IPS-20b (cell line): ENCODE measurements around the gene MYCN.
"Not testable (repeated sequence)": the region's sequence is repeated elsewhere in the genome, so short reads cannot be mapped to it uniquely, and the experiment has no call there.

Source experiments
- H3K27ac ChIP-seq: one replicate; pipeline ENCODE4 v1.5.1; 2013; ENCODE audit warnings: low read length
- H3K27me3 ChIP-seq: 2 replicates; pipeline ENCODE4 v1.6.1; 2013; ENCODE audit warnings: mild to moderate bottlenecking, low read length, inconsistent platforms; ENCODE audit not compliant: insufficient read depth
- H3K36me3 ChIP-seq: 2 replicates; pipeline ENCODE4 v1.6.1; 2013; ENCODE audit warnings: low read depth, mild to moderate bottlenecking, inconsistent platforms, low read length, moderate library complexity; ENCODE audit not compliant: insufficient read depth
- H3K4me1 ChIP-seq: 2 replicates; pipeline ENCODE4 v1.6.1; 2013; ENCODE audit warnings: mild to moderate bottlenecking, control low read depth, inconsistent platforms, low read length, moderate library complexity; ENCODE audit not compliant: insufficient read depth
- H3K4me3 ChIP-seq: 2 replicates; pipeline ENCODE4 v1.5.1; 2013; ENCODE audit warnings: mild to moderate bottlenecking, low read length, inconsistent platforms
- H3K9ac ChIP-seq: 2 replicates; pipeline ENCODE4 v1.6.1; 2013; ENCODE audit warnings: low read depth, mild to moderate bottlenecking, inconsistent platforms, low read length, moderate library complexity
- H3K9me3 ChIP-seq: 2 replicates; pipeline ENCODE4 v1.6.1; 2013; ENCODE audit warnings: mild to moderate bottlenecking, low read depth, low read length, inconsistent platforms; ENCODE audit not compliant: insufficient read depth

The MYCN gene

GRCh38 chr2:15899751-15900493, 40.4 kb upstream of the MYCN start:
- Histone ChIP-seq H3K27ac (no peak overlapping the region), H3K9me3 (peaks cover 9% of the 10 kb centered on the region), H3K9ac (no peak overlapping the region), H3K4me3 (no peak overlapping the region), H3K27me3 (no peaks in the 10 kb centered on the region), H3K36me3 (no peaks in the 10 kb centered on the region), H3K4me1 (peaks cover 9% of the 10 kb centered on the region; the same call in 1 of the 2 replicates)

- H3K36me3 ChIP-seq, result no peaks in the 10 kb centered on the region
- peaks cover 9% of the 10 kb centered on the region for H3K9me3 ChIP-seq
- H3K4me1 ChIP-seq, result peaks cover 2% of the 10 kb centered on the region; the same call in 1 of the 2 replicates
- no peaks in the 10 kb centered on the region for H3K27me3 ChIP-seq
- no peak overlapping the region for H3K9ac ChIP-seq
- no peak overlapping the region for H3K27ac ChIP-seq
- no peak overlapping the region for H3K4me3 ChIP-seq
Measured at GRCh38 chr2:15901095-15901807, 39.1 kb upstream of the MYCN start.

- Histone ChIP-seq H3K4me1 (no peaks in the 10 kb centered on the region), H3K27ac (no peak overlapping the region), H3K9me3 (peaks cover 9% of the 10 kb centered on the region), H3K36me3 (no peaks in the 10 kb centered on the region), H3K9ac (no peak overlapping the region), H3K27me3 (no peaks in the 10 kb centered on the region), H3K4me3 (no peak overlapping the region)
Measured at GRCh38 chr2:15901808-15902130, 38.6 kb upstream of the MYCN start.

GRCh38 chr2:15903910-15904309, 36.4 kb upstream of the MYCN start:
- H3K36me3 ChIP-seq, H3K9me3 ChIP-seq, H3K4me3 ChIP-seq, H3K9ac ChIP-seq, H3K4me1 ChIP-seq, H3K27ac ChIP-seq, H3K27me3 ChIP-seq: not testable (repeated sequence)

GRCh38 chr2:15905267-15905645, 35.1 kb upstream of the MYCN start:
- Histone ChIP-seq H3K9ac (no peak overlapping the region), H3K36me3 (no peaks in the 10 kb centered on the region), H3K27ac (no peak overlapping the region), H3K4me1 (no peaks in the 10 kb centered on the region), H3K27me3 (no peaks in the 10 kb centered on the region), H3K4me3 (no peak overlapping the region), H3K9me3 (peaks cover 2% of the 10 kb centered on the region; the same call in 1 of the 2 replicates)

GRCh38 chr2:15905986-15906491, 34.3 kb upstream of the MYCN start:
- no peak overlapping the region for H3K4me3 ChIP-seq
- H3K9me3 ChIP-seq, result peaks cover 2% of the 10 kb centered on the region; the same call in 1 of the 2 replicates
- no peak overlapping the region for H3K9ac ChIP-seq
- H3K27me3 ChIP-seq, result no peaks in the 10 kb centered on the region
- H3K4me1 ChIP-seq, result no peaks in the 10 kb centered on the region
- no peak overlapping the region for H3K27ac ChIP-seq
- no peaks in the 10 kb centered on the region for H3K36me3 ChIP-seq

- no peak overlapping the region for H3K4me3 ChIP-seq
- H3K27ac ChIP-seq, result no peak overlapping the region
- no peak overlapping the region for H3K9ac ChIP-seq
Measured at GRCh38 chr2:15906778-15907177, 33.6 kb upstream of the MYCN start.

GRCh38 chr2:15907461-15908324, 32.7 kb upstream of the MYCN start:
- Histone ChIP-seq H3K27ac (no peak overlapping the region), H3K4me3 (no peak overlapping the region), H3K9ac (no peak overlapping the region), H3K9me3 (no peaks in the 10 kb centered on the region), H3K4me1 (no peaks in the 10 kb centered on the region), H3K27me3 (no peaks in the 10 kb centered on the region), H3K36me3 (no peaks in the 10 kb centered on the region)

More at GRCh38 chr2:15906778-15907177, 33.6 kb upstream of the MYCN start:
- no peaks in the 10 kb centered on the region for H3K9me3 ChIP-seq
- H3K36me3 ChIP-seq, result no peaks in the 10 kb centered on the region
- H3K4me1 ChIP-seq, result no peaks in the 10 kb centered on the region
- H3K27me3 ChIP-seq, result no peaks in the 10 kb centered on the region

- Histone ChIP-seq H3K9ac (no peak overlapping the region), H3K36me3 (no peaks in the 10 kb centered on the region), H3K27me3 (no peaks in the 10 kb centered on the region), H3K27ac (no peak overlapping the region), H3K4me1 (no peaks in the 10 kb centered on the region), H3K4me3 (no peak overlapping the region), H3K9me3 (no peaks in the 10 kb centered on the region)
Measured at GRCh38 chr2:15908371-15908770, 32.0 kb upstream of the MYCN start.

- Histone ChIP-seq H3K9ac (no peak overlapping the region), H3K36me3 (no peaks in the 10 kb centered on the region), H3K9me3 (no peaks in the 10 kb centered on the region), H3K27me3 (no peaks in the 10 kb centered on the region), H3K27ac (no peak overlapping the region), H3K4me1 (no peaks in the 10 kb centered on the region), H3K4me3 (no peak overlapping the region)
Measured at GRCh38 chr2:15909157-15909556, 31.2 kb upstream of the MYCN start.

GRCh38 chr2:15909736-15910135, 30.6 kb upstream of the MYCN start:
- Histone ChIP-seq H3K27ac (no peak overlapping the region), H3K36me3 (no peaks in the 10 kb centered on the region), H3K4me3 (no peak overlapping the region), H3K9me3 (no peaks in the 10 kb centered on the region), H3K4me1 (no peaks in the 10 kb centered on the region), H3K27me3 (no peaks in the 10 kb centered on the region), H3K9ac (no peak overlapping the region)
